NCI-H1092 treated with DMSO at 0.1 percent for 48 hours (cell line): ENCODE measurements around the gene SNX30.

ENCODE experiments used
- DNase-seq: peaks from one replicate; lab custom pipeline; 2025; lab: John Stamatoyannopoulos, UW

SNX30 gene

DNA sequence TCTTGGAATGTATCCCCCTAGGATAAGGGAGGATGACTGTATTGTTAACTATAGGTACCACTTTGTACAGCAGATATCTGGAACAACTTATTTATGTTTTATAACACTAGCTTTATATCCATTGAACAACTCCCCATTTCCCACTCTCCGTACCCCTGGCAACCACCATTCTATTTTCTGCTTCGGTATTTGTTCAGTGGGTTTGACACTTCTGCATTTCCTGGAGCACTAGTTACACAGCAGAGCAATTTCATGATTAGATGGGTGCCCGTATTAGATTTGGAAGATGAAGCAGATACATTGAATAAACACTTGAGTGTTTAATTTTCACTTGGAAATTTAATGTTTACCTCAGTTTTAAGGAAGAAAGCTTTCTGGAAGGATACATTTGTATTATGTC lies 72.7 kb downstream of the SNX30 start:
- no peak for DNase-seq

DNA sequence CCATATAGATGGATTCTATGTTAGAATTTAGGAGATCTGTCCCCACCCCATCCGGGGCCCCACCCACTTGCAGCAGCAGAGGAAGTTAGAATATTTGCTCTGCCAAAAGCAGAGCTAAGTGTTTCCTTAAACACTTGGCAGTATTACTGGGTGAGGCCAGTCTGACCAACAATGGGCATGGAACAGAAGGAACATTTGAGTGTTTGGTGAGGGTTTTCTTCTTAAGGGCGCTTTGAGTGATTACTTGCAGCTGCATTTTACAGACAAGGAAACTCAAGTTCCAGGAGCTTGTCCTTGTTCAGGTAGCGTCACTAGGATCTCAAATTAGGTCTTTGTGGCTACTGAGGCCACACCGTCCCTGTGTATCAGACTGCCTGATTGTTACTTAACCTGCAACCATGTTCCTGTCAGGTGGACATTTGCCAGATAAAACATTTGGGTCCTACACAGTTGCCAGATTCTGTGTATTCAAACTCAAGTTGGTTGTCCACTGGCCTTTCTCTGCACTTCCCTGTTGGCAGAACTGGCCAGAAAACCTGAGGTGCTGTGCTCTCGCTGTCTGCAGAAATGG lies 80.8 kb downstream of the SNX30 start:
- peak; percentile 83 for DNase-seq

DNA sequence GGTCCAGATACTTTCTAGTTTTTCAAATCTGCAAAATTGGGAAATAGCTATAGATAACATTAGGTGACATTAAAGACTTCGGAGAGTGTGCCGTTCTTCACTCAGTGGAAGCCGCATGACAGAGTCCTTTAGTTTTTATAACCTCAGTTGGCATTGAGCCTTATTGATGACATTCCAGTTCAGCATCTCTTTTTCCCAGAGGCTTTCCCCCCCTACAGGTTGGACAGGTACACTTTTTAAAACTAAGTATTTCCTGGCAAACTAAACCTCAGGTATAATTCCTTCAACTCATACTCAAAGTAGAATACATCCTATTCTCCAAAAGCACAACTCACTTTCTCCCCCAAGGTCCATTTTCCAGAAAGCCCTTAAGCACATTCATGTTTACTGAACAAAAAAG lies 81.4 kb downstream of the SNX30 start:
- DNase-seq = peak; percentile 33

DNA sequence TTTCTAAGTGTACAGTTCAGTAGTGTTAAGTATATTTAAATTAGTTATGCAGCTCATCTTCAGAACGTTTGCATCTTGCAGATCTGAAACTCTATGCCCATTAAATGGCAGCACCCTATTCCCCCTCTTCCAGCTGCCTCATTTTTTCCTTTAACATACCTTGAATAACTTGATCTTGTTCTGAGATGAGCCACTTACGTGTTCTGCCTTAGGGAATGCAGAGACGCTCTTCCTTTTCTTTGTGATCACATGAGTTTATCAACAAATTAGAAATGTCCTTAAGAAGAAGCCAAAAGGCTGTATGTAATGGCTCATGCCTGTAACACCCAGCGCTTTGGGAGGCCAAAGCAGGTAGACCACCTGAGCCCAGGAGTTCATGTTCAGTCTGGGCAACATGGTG lies 82.5 kb downstream of the SNX30 start:
- DNase-seq = no peak

DNA sequence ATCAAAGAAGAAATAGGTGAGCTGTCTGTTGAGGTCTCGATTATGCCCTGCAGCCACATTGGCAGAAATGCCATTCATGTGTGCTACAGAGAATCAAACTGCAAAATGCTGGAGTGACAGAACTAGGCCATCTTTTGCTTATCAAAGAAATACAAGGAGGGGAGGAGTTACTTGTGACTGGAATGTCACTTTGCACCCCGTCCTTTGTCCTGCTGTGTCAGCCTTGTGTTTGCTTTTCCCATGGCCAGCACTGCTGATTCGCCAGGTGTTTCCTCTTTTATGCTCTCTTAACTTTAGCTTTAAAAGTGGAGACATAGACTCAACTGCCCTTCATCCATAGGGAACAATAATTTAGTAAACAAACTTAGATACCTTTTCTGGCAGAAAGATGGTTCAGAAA lies 85.8 kb downstream of the SNX30 start:
- no peak for DNase-seq

DNA sequence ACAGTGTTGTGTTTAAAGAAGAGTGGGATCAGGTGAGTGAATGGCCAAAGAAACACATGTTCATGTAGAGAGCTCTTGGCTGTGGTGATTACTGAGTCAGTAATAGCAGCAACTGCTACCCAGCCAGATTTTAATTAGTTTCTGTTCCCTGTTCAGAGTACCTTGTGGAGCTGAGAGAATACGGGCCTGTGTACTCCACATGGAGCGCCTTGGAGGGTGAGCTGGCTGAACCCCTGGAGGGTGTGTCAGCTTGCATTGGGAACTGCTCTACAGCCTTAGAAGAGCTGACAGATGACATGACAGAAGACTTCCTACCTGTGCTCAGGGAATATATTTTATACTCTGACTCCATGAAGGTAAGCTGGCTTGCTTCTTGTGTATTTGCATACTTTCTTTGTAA lies 87.8 kb downstream of the SNX30 start:
- no peak for DNase-seq

DNA sequence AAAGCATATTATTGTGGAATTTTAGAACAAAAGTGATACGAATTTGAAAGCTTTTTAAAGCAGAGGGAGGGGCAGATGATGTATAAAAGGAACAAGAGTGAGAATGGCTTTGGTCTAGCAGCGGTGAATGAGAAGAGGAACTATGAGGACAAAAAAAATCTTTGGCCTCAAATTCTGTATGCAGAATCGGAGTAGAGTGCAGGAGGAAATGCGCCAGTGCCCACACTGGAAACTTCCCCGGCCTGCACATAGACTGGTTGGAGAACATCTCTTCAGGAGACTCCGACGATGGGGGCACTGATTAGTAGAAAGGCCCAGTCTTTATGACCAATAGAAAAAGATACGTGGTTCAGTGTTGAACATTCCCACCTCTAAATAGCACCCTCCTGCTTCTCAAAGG lies 88.8 kb downstream of the SNX30 start:
- DNase-seq = no peak

DNA sequence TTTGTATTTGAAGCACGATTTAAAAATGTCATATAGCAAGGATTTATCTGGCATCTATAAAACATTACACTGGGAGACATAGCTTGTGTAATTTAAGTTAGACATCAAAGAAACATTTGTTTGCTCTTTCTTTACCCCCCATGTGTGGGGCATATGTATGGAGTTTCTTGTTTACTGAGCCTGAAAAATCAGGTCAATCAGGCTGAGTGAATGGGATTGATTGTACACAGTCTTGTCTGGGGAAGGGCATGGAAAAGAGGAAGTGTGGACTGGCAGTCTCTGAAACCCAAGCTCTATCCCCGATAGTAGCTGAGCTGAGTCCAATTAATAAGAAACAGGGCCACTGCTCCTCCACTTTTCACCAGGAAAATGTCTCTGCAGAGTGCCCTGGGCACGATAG lies 90.7 kb downstream of the SNX30 start:
- DNase-seq = no peak

DNA sequence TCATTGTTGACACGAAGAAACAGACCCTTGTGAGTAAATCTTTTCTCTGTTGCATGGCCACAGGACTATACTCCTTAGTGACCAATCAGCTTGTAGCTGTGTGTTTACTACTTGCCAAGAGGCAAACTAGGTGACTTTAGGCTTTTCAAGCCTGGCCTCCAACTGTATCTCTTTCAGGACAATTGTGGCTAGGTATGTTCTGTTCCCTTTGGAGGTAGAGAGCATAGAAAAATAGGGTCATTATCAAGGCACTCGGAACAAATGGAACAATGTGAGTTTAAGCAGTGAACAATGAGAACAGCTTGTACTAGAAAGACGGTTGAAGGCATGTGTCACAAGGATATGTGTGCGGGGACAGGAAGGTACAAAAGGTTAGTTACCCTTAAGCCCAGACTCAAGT lies 92.0 kb downstream of the SNX30 start:
- no peak for DNase-seq

DNA sequence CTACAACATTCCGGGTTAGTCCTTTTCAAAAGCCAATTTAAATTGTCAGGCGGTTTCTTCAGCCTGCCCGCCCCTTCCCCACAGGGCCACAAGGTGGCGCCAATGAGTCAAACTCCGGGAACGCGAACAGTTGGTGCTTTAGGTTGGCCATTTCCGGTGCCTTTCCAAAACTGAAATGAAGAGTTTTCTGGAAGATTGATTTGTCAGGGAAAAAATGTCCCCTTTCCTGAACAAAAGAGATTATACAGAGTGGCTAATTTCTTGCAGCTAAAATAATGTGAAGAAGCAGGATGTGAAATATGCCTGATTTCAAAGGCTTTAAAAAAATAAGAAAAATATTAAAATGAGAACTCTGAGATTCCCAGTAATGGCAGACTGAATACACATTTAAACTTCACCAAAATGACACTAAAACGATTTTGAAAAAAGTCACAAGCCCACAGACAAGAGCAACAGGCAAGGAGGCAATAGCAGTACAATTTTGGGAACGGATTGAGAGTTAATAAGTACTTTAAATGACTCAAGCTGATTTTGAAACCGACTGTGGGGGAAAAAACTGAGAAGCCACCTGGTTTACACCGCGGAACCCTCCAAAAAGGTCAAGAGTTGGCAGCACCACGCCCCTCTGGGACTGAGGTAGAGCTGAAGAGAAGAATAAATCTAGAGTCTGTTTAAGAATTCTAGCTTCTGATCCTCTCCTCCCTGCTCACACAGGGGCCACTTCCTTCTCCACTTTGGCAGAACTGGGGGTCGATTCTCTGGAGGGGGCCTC lies 94.4 kb downstream of the SNX30 start:
- peak; percentile 47 for DNase-seq

DNA sequence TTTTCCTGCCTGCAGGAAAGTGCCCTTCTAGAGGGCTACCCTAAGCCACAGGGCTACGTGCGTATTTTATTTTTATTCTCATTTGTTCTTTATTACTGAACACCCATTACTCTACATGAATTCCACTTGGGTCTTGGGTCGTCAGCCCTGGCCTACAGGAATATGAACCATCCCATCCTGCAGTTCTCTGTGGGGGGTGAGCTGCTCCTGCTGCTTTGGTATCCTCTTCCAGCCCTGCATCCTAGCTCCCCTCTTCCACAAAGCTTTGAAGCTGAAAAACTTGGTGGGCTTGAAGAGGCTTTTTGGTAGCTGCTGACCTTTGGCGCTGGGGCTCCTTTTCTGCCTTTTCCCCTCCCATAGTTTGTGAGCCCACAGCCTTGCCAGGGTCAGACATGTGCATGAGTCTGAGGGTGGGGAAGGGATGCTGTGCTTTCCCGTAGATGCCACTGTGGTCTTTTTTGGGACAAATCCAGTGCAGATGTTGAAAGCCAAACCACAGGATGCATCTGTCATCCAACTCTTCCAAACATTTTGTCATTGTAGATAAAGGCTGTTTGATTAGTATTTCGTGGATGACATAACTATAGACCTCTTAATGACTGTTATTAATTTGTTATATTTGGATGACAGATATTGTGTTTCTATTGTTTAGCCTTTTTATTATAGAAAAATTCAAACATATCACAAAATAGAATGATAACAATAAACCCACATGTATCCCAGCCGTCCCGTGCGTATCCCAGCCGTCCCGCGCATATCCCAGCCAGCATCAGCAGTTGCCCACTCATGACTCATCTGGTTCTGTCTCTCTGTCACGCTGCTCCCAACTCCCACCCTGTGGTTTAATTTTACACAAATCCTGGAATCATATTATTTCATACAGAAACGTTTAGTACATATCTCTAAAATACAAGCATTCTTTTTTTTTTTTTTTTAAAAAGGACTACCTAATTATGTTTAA lies 96.2 kb downstream of the SNX30 start:
- no peak for DNase-seq

DNA sequence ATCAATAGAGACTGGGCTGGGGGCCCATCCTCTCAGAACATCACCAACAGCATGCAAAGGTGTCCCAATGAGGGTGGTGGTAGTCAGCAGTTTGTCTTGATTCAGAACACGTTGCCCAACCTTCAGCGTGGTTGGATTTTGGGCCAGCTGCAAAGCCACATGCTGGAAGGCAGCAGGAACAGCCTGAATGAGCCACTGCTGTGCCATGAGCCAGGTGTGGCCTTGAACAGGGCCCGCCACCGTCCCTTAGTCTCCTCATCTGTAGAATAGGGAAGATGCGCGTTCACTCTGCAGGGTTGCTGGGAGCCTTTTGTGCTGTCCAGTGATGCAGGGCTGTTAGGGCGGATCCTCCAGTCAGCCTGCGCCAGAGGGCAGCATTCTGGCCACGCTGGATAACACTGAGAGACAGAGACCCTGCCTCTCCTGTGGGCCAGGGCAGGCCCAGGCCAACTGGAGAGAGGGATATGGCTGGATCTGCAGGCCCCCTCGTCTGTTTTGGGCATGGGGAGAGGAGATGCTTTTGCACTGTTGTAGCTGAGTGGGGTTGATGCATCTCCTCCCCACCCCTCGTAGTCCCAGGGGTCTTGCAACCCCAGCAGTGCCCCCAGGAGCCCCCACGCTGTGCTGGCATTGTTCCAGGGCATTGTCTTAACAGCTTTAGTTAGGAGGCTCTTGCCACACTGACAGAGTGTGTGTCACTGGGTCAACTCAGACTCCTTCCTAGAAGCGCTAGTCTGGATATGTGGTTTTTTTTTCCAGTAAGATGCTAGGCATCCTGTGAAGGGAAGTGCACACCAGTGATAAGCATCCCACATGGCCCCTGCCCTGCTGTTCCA lies 98.0 kb downstream of the SNX30 start:
- no peak for DNase-seq

DNA sequence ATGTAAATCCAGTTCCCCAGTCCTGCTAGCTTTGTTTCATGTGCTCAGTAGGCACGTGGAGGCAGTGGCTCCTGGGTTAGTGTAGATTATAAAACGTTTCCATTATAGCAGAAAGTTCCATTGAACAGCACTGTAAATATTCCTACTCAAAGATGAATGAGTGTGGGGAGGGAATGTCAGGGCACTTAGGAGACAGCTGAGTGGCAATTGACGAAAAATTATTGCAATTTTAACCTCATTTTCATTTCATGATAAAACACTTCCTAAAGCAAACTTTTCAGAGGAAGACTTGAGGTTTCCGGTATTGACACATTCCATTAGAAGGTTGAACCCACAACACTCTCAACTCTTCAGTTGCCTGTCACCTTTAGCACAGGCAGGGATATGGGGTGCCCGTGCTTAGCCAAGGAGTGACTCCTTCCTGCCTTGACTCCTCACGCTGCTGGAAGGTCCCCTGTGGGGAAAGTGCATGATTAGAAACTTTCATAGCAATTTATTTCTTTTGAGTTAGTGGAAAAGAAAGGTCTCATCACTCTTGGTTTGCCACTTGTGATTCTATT lies 98.9 kb downstream of the SNX30 start:
- no peak for DNase-seq

DNA sequence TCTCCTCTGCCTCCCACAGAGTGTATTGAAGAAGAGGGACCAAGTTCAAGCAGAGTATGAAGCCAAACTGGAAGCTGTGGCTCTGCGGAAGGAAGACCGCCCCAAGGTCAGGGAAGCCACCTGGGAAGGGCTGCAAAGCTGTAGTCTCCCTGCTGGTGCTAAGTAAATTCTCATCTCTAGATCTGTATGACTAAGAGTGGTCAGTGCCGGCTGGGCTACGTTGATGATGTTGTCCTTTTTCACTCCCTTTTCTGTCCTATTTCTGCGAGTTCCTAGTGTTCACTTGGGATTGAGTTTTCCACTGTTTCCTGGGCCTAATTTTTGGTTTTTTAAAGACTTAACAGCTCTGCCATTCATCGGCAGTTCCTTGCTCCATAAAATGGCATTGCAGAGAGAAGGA lies 100.3 kb downstream of the SNX30 start:
- DNase-seq = no peak

DNA sequence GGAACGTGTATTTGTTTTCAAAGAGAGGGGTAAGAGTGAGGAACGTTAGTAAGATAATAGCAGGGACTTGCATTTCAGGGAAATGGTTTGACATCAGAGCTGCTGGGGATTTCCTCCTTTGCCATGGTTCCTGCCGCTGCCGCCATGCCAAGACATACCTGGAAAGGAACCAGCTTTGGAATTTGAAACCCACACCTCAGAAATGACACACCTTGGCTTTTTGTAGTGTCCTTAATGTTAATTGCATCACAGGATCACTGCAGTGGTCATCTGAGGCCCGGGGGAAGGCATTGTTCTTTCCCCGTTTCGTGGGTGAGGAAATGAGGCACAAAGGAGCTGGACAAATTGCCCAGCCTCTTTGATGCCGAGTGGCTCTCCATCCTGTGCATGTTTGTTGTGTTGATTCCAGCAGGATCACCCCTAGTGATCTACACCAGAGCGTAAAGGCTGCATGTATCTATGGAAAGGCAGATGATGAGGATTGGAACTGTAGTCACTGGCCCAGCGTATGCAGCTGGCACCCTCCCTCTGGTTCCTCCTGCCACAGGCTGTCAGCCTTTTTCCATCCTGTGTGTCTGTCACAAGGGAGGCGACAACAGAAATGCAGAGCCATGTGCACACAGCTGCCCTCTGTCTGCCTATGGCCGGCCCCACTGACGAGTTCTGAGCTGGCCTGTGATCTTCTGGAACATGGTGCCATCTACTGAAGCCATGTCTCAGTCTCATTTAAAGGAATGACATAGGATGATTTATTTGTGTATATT lies 102.4 kb downstream of the SNX30 start:
- DNase-seq = no peak

DNA sequence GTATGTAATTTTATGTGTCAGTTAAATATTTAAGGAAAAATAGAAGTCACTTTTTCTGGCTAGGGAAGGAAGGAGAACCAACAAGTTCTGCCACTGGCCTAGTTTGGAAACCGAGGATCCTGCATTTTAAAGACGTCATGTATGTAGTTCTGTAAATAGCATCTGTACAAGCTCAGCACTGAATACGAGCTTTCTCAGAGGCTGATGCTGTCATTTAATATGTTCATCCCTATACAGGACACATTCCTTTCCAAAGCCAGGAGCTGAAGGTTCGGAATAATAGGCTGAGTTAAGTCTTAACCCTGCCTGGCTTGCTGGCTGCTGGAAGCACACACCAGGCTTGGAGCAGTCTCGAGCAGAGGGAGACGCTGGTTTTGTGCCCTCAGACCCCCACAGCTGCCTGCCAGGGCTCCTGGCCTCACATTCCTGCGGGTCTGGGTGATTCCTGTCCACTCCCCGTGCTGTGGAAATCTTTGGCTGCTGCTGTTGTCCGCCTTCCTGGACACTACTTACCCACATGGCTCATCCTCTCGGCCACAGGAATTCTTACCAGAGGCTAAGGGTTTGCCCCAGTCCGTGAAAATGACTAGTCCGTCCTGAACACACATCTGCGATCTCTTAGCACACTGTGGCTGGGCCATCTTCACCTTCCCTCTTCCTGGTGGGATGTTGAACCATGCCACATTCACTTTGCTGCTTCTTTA lies 103.5 kb downstream of the SNX30 start:
- DNase-seq = no peak

DNA sequence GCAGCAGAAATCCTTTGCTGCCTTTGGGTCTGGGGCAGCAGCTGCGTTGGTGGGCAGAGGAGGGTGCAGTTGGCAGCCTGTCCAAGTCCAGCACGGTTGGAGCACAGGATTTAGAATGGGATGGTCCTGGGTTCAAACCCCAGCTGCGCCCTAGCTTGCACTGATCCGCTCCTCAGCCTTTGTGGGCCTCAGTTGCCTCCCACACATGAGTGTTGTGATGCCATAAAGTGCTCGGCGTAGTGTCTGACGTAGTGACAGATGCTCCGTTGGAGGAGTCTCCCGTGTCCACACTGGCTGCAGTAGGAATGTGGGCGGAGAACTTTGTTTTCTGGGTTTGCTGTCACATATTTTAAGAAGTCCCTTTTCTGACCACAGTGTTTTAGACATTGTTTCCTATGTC lies 104.1 kb downstream of the SNX30 start:
- DNase-seq = no peak

DNA sequence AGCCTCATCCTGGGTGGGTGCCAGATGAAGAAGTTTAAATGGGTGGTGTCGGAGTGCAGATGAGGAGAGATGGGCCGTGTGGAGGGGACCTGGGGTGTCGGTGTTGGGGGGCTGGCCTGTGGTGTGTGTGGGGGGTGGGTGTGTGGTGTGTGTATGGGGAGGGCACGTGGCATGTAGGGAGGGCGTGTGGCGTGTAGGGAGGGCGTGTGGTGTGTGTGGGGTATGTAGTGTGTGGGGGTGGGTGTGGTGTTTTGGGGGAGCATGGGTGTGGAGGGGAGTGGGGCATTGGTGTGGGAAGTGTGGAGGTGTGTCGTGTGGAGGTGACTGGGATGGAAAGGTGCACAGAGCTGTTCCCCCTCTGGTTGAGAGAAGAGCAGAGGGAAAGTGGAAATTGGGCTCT lies 105.6 kb downstream of the SNX30 start:
- DNase-seq = no peak

DNA sequence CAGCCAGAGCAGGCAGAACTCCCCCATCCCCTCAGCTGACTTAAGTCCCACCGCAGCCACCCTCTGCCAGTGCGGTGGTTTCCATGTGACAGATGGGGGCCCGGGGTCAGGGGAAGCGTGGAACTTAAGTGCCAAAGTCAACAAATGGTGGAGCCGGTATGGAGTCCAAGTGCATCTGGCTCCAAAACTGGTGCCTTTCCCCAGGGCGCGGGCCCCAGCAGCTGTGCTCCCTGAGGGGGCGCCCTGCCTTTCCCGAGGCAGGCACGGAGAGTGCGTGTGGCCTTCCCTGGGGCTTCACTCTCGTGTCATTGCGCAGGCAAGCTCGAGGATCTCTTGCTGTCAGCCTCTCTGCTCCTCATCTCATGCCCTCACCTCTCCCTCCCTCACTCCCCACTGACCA lies 106.3 kb downstream of the SNX30 start:
- no peak for DNase-seq

DNA sequence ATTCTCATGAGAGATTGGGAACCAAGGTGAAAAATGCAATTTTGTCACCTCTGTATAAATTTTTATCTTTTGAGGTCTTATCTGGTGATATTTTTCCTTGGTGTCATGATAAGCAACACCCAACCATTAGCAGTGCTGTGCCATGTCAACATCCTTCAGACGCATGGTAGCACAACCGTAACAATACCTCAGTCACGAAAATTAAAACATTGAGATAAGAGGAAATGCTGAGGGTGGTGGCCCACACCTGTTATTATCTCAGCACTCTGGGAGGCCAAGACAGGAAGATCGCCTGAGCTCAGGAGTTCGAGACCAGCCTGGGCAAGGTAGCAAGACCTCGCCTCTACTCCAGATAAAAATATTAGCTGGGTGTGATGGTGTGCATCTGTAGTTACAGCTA lies 107.4 kb downstream of the SNX30 start:
- DNase-seq = no peak
